ENCODE measurements around the gene MKKS.
"Not testable (repeated sequence)": the region's sequence is repeated elsewhere in the genome, so short reads cannot be mapped to it uniquely, and the experiment has no call there.

MKKS gene

DNA sequence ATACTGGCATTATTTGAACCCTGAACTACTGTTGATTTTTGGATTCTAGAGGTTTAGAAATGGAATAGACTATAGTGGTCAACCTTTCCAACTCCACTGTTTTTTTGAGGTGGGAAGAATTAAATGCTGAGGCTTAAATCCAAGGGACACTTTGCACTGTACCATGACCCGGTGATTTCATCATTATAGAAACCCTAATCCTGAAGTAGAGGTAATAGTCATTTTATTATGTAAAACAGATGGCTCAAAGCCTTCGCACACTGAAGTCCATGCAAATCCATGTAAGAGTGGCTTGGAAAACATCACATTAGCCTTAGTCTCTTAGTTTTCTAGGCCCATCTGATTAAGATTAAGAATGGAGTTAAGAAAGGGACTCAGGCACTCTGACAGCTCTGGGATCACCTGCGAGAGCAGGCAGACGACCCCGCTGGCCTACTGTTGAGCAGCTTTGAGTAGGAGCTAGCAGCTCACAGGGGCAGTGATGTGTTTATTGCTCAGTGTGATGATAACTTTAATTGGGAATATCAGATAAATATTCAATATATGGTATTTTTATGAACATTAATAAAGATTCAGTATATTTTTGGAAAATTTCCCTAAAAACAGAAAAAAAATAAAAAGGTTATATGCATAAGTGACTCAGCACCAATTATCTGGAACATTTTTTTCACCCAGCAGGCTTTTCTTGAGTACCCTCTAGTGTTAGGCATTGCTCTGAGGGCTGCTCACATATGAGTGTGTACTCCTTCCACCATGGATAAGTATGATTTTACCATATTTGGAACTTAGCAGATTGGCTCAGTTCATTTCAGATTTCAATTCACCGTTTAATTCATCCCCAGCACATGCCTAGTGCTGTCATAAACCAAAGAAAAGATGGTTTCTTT, 14.5 kb upstream of the MKKS start:
- no peak for DNase-seq

DNA sequence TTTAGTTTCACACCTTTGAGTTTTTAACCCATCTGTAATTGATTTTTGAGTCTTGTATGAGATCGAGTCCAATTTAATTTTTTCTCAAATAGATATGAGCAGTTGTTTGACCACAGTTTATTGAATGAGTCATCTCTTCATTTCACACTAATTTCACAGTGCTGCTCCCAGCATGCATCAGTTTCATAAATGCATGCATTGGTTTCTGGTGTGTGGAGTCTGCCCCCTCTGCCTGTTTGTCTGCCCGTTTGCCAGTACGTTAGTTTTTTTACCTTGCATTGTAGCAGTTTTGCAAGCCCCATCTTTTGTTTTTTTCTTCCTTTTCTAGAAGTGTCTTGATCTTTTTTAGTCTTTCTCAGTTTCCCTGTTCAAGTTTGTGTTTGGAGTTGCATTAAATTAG, 13.0 kb upstream of the MKKS start:
- no peak for DNase-seq

DNA sequence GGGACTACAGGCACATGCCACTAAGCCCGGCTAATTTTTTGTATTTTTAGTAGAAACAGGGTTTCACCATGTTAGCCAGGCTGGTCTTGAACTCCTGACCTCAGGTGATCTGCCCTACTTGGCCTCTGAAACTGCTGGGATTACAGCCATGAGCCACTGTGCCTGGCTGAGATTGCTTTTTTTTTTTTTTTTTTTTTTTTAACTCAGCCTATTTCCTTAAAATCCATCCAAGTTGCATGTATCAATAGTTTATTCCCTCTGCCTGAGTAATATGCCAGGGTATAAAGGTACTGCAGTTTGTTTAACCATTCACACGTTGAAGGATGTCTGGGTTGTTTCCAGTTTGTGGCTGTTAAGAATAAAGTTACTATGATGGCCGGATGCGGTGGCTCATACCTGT, 11.7 kb upstream of the MKKS start:
- DNase-seq, result no peak

DNA sequence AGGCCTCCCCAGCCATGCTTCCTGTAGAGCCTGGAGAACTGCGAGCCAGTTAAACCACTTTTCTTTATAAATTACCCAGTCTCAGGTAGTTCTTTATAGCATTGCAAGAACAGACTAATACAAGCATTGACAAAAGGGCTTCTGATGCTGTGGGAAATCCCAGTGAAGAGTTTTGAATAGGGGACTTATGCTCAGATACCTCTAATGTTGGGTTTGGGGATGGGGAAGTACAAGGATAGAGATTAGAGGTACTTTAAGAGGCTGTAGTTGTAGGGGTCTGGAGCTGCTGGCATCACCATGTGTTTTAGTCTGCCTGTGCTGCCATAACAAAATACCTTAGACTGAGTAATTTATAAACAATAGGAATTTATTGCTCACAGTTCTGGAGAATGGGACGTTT, 9.9 kb upstream of the MKKS start:
- no peak for DNase-seq

DNA sequence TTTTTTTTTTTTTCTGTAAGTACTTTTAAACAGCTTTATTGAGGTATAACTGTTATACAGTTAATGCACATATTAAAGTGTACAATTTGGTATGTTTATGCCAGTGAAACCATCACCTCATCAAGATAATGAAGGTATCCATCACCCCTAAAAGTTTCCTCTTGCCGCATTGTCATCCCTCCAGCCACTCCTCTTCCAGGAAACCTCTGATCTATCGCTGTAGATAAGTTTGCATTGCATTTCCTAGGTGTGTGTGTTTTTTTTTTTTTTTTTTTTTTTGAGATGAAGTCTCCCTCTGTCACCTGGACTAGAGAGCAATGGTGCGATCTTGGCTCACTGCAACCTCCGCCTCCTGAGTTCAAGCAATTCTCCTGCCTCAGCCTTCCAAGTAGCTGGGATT, 4.2 kb upstream of the MKKS start:
- no peak for DNase-seq

DNA sequence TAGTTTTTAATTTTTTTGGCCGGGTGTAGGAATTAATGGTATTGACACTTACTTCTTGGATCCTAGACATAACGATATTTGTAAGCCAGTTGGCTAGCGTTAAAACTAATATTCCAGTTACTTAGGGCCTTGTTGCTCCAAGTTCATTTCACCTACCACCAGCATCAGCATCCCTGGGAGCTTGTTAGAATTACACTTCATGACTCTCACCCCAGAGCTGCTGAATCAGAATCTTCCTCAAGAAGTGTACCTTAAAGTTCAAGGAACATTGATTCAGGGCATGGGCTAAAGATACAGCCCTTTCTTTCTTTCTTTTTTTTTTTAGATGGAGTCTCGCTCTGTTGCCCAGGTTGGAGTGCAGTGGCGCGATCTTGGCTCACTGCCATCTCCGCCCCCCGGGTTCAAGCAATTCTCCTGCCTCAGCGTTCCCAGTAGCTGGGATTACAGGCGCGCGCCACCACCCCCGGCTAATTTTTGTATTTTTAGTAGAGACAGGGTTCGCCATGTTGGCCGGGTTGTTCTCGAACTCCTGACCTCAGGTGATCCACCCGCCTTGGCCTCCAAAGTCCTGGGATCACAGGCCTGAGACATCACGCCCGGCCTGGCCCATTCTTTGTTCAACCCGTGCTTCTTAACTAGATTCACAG, 2.2 kb upstream of the MKKS start:
- DNase-seq, result no peak

DNA sequence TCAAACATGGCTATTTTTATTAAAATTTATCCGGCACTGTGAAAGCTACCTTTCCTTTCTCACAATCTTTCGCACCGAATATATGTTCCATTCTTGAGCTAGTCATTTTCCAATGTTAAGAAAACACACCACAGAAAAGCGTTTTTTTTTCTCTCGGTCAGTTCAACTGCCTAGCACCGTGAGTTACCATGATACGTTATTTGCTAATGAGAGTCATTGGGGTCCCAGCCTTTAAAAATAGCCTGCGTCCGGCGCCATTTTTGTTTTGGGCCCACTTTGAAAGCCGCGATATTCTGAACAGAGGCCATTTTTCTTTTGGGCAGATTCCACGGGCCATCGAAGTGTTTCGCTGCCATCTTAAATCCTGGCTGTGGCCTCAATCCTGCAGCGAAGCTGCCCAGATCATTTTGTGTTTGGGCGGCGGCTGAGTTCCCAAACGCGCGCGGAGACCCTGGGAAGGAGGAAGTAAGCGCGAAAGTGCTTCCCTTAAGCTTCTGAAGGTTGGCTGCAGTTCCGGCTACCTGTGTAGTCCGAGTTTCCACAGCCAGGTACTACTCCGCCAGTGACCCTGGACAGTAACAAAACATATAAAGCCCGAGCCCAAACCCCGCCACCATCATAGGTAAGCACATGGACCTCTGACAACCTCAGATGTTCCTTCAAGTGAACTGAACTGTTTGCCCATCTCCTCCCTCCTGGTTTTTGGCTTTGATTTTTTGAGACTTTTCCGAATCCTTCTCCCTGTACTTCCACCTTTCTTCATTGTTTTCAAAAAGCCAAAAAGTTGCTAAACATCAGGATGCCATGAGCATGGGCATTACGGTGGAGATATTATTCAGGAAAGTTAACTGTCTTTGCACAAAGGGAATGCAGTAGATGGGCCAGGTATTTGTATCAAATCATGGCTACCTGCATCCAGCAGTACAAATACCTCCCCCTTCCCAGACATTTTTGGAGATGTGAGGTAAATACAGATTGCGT, 1.1 kb upstream of the MKKS start, which contains the start of gene SLX4IP:
Gene SLX4IP (plus strand): TSS at position 474 of the 981 bp plus-strand sequence. CDS start 22,900 bp downstream, outside the sequence.
- DNase-seq, result peak; percentile 87

DNA sequence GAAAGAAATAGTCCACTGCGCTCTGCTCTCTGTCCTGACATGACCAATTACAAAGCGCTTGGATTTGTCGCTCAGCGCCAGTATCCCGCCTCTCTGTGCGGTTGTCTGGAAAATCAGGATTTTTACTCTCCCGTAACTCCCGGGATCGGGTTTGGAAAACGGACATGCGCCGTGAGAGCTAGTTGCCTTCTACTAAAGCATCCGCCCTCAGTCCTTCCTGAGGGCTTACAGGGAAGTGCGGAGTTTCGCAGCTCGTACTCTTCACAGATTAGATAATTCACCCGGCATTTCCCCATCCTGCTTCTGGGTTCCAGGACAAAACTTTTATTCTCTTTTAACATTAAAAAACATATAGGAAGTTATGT, 427 bp upstream of the MKKS start:
- DNase-seq, result peak; percentile 82

DNA sequence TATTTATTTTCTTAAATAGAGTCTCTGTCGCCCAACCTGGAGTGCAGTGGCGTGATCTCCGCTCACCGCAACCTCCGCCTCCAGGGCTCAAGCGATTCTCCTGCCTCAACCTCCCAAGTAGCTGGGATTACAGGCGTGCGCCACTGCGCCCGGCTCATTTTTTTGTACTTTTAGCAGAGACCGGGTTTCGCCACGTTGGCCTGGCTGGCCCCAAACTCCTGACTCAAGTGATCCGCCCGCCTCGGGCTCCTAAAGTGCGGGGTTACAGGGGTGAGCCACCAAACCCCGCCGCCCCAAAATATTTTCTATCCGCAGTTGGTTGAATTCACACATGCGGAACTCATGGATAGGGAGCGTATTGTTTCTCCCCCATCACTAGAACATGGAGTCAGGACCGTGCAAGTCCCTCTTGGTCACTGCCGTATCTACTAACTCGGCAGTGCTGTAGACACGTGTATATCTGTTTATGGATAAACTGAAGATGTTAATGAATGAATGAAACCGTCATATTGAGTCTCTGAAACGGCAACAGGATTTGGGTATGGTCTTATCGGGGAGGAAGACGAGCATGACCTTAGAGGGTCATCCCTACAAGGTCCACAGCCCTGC, 904 bp downstream of the MKKS start:
- no peak for DNase-seq

DNA sequence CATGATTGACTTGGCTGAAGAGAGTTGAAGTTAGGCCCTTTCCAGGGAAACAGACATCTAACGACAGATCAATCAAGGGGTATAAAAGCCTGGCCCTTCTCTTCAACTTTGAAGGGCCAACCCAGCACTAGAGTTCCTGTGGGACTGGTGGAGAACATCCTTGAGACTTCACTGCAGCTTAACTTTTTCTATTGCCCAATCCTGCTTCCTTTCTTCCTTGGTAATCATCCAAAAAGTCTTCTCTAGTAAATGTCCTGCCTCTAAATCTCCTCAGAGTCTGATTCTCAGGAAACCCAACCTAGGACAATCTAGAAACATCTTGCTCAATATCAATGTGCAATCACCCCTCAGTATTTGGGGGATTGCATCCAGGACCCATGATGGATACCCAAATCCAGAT, 1.9 kb downstream of the MKKS start:
- no peak for DNase-seq

DNA sequence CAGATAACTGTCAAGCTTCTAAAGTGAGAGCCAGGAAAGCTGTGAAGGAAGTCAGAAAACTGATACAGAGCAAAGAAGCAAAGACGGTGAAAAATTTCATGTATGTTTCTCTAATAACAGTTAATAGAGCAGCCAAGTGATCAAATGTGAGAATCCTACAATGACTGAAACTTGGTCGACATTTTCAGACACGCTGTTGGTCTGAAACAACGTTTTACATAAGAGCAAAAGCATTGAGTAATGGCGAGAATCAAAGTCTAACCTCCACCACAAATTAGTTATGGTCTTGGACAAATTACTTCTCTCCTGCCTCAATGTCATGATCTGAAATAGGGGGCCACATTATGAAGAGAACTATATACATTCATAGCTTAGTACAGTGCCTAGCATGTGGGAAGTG, 3.3 kb downstream of the MKKS start:
- DNase-seq, result no peak

DNA sequence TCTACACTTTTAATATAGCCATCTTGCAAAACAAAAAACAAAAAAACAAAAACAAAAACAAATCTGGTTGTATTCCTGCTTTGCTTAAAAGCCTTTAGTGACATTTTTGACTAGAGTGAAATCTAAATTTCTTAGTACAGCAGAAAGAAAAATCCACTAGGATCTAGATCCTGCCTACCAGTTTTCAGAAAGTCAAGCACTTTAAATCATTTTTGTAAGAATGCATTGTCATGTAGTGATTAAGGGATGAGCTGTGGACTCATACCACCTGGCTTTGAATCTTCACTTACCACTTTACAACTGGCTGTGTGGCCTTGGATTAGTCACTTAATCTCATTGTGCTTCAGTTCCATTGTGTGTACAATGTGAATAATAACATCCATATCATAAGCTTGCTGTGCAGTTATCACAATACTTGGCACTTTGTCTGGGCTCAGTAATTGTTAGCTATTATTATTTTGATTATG, 4.0 kb downstream of the MKKS start:
- DNase-seq, result no peak

DNA sequence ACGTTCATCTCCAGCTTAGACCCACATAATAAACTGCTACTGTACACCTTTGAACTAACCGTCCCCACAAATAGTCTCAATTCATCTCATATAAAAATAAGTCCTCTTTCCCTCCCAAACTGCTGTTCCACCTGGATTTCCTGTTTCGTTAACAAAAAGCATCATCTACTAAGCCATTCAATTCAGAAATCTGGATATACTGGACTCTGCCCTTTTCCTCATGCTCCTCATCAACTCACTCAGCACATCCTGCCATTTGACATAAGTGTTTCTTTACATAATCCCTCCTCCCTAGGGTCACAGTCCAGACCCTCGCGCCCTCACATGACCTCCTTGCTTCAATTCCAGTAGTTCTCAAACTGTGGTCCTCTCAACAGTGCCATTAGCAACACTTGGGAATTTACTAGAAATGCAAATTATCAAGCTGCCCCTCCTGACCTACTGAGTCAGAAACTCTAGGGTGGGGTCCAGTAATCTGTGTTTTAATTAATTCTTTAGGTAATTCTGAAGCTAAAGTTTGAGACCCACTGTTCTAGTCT, 4.5 kb downstream of the MKKS start:
- no peak for DNase-seq

DNA sequence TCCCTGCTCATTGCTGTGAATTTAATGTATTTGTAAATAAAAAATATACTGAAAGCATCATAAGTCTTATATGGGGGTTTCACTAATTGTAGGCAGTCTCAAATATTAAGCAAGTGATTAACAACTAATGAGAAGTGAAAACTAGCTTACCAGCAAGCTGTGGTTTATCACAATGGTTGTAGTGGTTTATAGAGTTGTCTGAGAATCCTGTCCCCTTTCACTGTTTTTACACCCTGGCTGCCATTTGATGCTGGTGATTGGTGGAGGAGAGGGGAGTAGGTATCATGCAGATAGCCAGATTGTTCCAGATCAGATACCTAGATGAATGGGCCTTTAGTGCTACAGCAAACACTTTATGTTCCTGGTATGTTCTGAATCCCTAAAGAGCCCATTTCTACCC, 6.0 kb downstream of the MKKS start:
- DNase-seq, result no peak

DNA sequence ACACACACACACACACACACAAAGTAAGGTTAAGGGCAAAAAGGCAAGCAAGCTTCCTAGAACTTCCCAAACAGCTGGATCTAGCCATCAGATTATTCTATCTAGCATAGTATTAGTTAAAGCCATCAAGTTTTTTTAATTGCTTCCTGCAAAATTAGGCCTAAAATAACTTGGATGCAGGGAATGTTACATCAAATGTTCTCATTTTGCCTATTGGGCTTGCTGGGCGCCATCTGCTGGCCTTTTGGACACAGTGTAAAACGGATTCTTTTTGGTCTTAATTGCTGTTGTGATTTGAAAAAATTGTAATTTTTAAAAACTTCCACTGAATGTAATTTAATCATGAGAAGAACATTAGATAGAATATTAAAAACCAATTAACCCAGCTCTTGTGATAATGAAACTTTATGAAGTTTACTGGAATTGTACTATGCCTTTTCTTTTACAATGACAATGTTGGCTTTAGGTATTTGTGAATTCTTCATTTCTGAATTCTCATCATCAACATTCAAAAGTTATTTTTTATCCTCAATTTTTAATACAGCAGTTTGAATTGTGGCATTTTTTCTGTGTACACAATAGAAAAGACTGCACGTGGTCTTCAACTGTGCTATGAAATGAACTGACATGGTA, 6.8 kb downstream of the MKKS start:
- DNase-seq, result no peak

DNA sequence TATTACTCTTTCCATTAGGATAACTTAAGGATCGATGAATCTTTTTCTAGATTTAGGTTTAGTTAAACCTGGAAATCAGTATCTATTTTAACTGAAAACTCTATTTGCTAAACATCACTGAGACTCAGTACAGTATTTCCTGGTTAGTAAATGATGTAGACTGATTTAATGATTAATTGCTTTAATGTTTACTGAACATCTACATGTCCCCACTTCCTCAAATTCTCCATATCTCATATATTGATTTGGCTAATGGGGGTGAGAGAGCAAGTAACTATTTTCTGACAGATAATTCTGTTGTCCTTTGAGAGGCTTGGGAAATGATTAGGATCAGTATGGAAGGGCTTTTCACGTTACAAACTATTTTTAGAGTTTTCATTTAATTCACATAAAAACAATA, 10.3 kb downstream of the MKKS start:
- DNase-seq, result no peak

DNA sequence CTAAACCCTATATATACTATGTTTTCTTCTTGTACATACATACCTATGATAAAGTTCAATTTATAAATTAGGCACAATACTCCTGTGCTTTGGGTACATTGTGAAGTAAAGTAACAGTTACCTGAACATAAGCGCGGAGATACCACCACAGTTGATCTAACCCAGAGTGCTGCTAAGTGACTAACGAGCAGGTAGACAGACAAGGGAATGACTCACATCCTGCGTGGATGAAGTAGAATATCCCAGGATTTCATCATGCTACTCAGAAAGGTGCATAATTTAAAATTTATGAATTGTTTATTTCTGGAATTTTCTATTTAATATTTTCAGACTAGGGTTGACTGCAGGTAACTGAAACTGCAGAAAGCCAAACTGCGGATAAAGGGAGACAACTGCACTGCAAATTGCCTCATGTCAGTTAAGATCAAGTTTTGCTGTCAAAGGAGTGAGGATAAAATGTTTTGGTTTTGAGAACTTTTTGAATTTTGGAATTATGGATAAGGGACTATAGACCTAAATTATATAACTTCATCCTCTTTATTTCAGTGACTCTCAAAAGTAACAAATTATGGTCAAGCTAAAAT, 14.4 kb downstream of the MKKS start:
- DNase-seq, result no peak

DNA sequence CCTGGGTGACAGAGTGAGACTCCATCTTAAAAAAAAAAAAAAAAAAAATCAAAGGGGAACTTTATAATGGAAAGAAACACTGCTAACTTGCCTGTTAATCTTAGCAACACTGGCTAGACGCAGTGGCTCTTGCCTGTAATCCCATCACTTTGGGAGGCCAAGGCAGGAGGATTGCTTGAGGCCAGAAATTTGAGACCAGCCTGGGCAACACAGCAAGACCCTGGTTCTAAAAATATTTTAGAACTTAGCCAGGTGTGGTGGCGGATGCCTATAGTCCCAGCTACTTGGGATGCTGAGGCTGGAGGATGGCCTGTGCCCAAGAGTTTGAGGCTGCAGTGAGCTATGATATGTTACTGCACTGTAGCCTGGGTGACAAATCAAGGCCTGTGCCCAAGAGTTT, 16.8 kb downstream of the MKKS start:
- not testable (repeated sequence) for DNase-seq

DNA sequence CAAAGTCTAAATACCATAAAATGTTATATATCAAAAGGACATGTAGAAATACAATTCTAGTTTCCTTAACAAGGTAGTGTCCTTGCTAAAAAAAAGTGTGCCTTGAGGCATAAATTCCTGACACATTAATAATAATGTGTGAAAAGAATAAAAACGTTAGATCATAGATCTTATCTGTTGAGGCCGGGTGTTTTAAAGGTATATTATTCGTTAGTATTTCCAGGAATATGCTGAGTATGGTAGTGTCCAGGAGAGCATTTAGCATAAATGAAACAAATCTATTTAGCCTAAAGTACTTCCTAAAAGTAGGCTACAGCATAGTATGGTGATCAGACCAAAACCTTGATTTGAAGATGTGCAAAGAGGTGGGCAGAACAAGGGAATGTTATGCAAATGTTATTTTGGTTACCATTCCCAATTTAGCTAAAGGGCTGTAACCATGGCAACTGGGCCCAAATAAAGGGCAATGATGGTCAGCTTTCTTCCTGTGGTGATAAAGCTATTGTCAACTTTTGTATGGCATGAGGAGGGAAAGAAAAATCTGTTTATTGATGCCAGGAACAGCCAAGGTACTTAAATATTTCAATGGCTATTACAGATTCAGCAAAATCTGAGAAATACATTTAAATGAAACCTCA, 18.9 kb downstream of the MKKS start:
- no peak for DNase-seq

DNA sequence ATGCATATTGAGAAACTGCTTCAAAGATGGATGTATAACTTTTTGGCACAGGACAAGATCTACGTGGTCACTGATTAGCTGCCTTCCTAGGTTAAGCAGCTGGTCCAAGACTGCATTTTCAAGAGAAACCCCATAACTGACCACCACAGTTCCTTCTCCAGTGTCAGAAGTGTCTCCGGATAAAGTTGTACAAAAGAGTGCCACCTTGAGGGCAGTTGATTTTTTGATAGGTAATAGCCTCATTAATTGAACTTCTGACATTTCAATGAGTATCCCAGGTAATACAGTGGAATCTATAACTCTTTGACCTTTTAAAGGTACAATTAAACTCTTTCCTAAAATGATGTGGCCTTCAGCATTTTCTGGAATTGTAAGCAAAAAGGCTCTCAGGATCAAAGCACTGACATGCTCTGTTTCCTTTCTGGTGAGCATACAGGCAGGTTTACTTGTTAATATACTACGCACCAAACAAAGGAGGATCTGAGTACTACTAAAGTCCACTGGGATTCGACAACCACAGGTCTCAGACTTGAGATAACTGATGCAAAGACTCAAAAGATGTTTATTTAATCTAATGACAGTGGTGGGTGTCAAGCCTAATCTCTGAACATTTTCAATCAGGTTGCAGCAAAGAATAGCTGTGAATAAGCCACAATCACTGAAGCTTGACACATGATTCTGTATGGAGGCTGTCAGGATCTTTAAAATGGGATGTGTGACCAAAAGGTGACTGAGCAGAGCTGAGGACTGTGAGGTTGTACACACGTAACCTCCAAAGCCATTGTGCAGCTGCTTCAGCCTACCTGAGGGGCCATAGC, 21.2 kb downstream of the MKKS start:
- DNase-seq, result no peak

Data from activated CD8-positive, alpha-beta memory T cell treated with anti-CD3 and anti-CD28 coated beads, Interleukin-2, amount 50 U/mL, for 48 hours (primary cell).